Hematopoietic multipotent progenitor cell treated with erythropoietin and hydrocortisone succinate and interleukin-3 and kit ligand, for 15 days (in vitro differentiated cells): ENCODE data around the gene STRN4.

Experiments used
- DNase-seq: peaks from one replicate; pipeline ENCODE4 v3.0.0-alpha.2; 2015; ENCODE audit warnings: low spot score

The STRN4 gene

GRCh38 chr19:46725859-46726393 lies 20.3 kb downstream of the STRN4 start:
- no peak for DNase-seq

DNA sequence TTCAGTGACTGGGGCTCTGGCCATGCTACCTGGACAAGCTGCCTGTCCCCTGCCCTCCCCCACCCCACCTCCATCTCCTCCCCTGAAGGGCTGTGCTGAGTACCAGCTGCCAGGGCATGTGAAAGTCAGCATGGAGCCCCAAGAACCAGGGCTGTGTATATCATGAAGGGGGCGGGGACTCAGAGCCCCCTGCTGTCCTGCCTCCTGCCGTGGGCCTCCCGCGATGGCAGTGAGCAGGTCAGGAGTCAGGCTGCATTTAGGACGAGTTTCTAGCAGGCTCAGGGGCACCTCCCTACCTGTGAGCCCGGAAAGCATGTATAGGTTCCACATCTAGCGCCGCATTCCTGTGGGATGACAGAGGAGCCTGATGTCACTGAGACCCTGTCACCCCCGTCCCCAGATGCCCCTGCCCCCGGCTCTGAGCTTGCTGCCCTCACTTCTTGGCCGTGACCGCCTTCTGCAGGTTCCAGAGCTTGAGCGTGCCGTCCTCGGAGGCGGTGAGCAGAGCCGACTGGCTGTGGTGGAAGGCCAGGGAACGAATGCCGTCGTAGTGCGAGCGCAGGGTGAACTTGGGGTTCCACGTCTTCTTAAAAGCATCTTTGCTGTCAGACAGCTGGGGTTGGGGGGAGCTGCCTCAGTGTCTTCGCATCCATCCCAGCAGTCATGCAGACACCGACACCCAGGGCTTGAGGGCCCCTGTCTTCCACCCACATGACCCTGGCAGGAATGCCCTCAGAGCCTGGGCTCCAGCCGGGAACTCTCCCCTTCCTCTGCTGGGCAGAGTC lies 21.0 kb downstream of the STRN4 start:
- no peak for DNase-seq

GRCh38 chr19:46724468-46724867 lies 21.8 kb downstream of the STRN4 start:
- no peak for DNase-seq

DNA sequence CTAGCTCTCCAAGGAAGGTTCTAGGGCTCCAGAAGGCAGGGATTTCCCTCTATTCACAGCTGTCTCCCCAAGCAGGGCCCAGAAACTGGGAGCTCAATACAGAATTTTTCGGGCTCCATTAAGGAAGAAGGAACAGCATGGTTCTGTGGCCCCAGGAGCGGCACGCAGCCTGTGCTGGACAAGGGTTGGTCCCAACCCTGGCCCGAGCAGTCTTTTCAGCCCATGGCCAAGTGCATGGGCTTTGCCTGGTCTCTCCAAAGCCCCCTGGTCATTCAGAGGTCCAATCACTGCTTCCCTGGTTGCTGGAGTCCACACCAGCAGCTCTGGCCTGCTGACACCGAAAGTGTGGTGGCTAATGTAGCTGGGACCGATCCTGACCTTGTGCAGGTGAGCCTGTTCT lies 22.8 kb downstream of the STRN4 start:
- no peak for DNase-seq

- no peak for DNase-seq
Measured at GRCh38 chr19:46723023-46723461, 23.2 kb downstream of the STRN4 start.

DNA sequence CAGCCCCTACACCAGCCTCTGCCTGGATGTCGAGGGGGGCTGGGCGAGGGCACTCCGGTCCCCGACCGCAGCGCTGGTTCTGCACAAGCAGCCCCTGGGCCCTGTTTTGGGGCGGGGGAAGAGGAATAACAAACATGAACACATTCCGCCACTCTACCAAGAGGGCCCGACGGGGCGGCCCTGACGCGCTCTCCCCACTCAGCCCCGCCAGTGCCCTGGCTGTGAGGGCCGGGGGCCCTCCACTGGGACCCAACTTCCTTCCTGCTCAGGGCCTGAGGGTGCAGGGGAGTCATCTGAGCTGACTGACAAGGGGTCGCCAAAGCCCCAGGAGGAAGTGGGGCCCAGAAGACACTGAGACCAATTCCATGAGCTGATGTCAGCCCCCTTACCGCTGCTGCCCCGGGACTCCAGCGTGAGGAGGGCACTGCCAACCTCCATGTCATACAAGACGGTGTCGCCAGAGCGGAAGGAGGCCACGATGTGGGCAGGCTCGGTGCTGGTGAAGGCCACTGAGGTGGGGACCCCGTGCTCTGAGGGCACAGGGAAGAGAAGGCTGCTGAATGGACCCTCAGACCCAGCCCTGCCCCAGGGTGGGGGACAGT lies 23.7 kb downstream of the STRN4 start:
- no peak for DNase-seq

DNA sequence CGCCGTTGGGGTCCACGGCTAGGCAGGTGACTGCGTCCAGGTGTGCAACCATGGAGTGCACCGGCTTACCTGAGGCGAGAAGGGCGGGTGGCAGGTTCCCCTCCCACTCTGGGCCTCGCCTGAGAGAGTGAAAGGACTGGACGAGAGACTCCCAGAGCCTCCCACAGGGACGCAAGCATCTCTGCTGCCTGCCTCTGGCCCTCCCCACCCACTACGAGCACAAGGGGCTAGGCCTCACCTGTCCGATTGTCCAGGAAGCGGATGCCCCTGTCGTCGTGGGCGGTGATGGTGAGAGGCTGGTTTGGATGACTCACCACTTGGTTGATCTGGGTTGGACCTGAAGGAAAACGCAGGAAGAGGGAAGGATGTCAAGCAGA lies 24.3 kb downstream of the STRN4 start:
- no peak for DNase-seq

- no peak for DNase-seq
Measured at GRCh38 chr19:46721269-46722003, 24.8 kb downstream of the STRN4 start.

- no peak for DNase-seq
Measured at GRCh38 chr19:46720503-46721239, 25.6 kb downstream of the STRN4 start.

DNA sequence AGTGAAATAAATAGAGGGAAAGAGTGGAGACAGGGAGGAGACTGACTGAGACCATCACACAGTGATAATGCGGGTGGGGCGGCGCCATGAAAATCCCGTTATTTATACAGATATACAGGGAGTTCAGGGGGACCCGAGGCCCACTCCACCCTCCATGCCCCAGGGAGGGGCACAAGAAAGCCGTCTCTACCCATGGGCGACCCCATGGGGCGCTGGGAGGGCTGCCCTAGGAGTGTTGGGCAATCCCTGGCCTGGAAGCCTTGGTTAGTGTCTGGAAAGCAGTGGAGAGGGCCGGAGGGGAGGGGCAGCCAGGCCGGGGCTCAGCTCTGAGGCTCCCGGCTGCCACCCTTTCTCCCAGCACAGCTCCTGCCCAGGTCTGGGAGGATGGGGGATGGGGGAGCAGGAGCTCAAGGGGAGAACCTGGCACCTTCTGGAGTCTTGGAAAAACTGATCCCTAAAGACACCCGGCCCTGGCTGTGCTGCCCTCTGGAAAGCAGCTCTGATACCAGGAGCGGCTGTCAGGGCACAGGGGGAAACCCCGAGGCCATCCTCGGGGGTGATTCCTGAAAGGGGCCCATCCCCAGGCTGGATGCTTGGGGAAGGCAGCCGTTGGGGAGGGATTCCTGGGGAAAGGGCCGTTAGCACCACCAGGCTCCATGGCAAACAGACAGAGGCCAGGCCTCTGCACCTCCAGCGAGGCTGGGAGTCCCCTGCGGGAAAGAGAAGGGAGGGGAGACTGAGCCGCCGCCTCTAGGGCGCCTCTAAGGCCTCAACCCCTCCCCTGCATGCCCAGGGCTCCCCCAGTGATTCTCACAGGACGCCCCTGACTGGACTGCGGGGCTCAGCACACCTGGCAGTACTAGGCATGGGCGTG lies 26.4 kb downstream of the STRN4 start:
- DNase-seq, result no peak

- DNase-seq, result no peak
Measured at GRCh38 chr19:46718934-46719622, 27.2 kb downstream of the STRN4 start.

- no peak for DNase-seq
Measured at GRCh38 chr19:46718157-46718933, 27.9 kb downstream of the STRN4 start.

- peak; percentile 76 for DNase-seq
Measured at GRCh38 chr19:46717716-46718143, 28.5 kb downstream of the STRN4 start.

DNA sequence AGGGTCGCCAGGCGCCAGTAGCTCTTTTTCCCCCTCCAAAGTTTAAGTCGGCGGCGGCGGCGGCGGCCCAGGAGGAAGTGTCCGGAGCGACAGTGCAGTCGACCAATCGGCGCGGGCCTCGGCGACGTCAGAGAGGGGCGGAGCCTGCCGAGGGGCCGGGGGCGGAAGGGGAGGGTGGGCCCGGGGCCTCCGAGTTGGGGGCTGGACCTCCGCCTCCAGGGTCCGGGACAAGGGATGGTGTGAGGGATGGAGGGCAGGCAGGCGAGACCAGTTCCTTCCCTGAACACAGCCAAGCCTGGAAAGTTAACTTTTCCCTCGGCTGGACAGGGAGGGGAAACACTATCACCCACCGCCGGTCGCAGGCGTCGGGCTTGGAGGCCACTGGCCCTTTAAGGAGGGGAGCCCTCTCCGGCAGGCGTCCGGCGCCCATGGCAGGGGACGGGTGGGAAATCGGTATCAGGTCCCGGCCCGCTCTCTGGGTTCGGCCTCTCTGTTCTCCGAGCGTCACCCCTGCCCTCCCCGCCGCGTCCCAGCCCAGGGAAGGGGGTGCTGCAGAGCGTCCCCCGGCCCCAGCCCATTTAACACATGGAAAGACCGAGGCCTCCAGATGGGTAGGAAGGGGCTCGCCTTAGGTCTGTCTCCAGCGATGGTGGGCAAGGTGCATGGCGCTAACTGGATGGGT lies 29.1 kb downstream of the STRN4 start, which contains the start of gene PRKD2:
TSS of gene PRKD2 (minus strand) at position 81 of the 682 bp plus-strand sequence. CDS start 744 bp downstream, outside the sequence.
- DNase-seq, result peak; percentile 74

DNA sequence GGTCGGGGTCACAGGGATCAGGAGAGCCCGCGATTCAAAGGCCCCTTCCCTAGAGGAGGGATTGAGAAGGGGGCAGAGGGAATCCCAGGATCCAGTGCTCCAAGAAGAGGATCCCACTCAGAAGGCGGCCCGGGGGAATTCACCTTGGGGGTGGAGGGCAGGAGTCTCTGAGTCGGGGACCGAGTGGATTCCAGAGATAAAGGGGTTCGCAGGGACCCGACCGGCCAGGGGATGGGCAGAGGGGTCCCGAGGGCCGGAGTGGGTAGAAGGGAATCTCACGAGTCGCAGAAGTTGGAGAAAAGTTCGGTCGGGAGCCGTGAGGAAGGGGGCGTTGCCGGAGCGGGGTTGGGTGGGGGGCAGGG lies 29.6 kb downstream of the STRN4 start:
- DNase-seq, result no peak

GRCh38 chr19:46715975-46716671 lies 30.1 kb downstream of the STRN4 start:
- DNase-seq, result no peak

DNA sequence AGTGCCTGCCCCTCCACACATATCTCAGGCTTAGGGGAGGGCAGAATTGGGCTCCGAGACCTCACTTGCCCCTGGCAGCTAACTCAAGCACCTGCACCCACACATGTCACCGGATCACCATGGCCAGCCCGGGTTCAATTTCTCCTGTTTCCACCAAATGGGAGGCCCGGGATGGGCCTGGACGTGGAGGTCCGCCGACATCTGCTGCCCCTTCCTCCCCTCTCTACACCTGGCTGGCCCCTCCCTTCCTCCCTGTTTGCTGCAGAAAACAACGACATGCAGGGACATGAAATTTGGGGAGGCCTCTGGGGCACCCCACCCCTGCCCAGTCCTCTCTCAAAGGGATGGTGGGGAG lies 30.7 kb downstream of the STRN4 start:
- DNase-seq, result no peak

DNA sequence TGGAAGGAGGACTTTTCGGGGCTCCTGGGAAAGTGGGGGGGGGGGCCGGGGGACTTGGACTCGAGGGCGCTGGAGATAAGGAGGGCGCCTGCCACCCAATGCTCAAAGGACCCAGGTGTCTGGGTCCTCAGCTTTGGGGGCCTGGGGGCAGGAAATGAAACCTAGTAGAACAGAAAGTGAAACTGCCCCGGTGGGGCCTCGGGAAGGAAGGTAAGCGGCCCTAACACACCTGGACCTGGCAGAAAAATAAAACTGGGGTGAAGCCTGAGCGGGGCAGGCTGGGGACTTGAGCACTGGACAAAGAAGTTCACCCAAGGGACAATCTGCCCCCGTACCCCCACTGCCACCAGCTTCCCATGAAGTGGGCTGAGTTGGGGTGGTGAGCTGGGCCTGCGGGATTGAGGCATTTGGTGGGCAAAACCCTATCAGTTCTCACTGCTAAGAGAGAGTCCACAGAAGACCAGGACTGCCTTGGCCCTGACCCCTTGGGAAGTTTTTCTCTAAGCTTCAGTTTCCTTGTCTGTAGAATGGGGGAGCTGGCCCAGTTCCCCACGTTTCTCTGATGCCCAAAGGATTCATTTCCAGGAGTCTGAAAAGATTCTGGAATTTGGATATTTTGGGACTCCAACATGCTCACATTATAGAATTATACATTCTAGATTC lies 31.7 kb downstream of the STRN4 start:
- peak; percentile 51 for DNase-seq
